Adrenal gland (tissue), 12 donors: ENCODE data around the gene PSMA7. TPM values are rescaled to one million over a fixed set of nuclear protein-coding genes. Genes with fewer than 3 reads are reported as not detected.
A peak's percentile ranks its signal among the peaks of the same experiment; 100 is the strongest.

ENCODE experiments used
- DNase-seq, 7 donors: peaks; one replicate each; pipeline ENCODE4 v3.0.0-alpha.2; 2019 to 2020
- H3K27ac ChIP-seq, 5 donors: fragments of 200-600 bp; sonication (generic) in 4 of 5; 1 replicate in 3 of 5; 2 replicates in 2 of 5; pipeline versions ENCODE4 v1.5.1 to v1.8.0; 2016 to 2020; ENCODE audit warnings: mild to moderate bottlenecking in 1 of 5
- H3K27me3 ChIP-seq: fragments of 200-600 bp; 2 replicates; pipeline ENCODE4 v1.8.0; 2021
- H3K36me3 ChIP-seq, 2 donors: fragments of 200-600 bp; replicated peaks in 1 of 2; 1 replicate in 1 of 2; 2 replicates in 1 of 2; pipeline versions ENCODE4 v1.5.1 to v1.8.0; 2018 to 2022
- H3K4me1 ChIP-seq, 2 donors: fragments of 200-600 bp; replicated peaks in 1 of 2; 1 replicate in 1 of 2; 2 replicates in 1 of 2; pipeline versions ENCODE4 v1.5.1 to v1.8.0; 2018 to 2021
- H3K4me3 ChIP-seq, 4 donors: fragments of 200-600 bp; sonication (generic) in 3 of 4; one replicate each; pipeline ENCODE4 v1.5.1; 2016 to 2018
- H3K9me3 ChIP-seq, 3 donors: fragments of 200-600 bp; sonication (generic) in 1 of 3; replicated peaks in 1 of 3; 1 replicate in 2 of 3; 2 replicates in 1 of 3; pipeline versions ENCODE4 v1.5.1 to v1.8.0; 2016 to 2021
- CTCF ChIP-seq, 6 experiments: fragments of 450-650 bp in 4 of 6; fragments of 200-600 bp in 2 of 6; sonication (generic) in 1 of 6; IDR thresholded peaks; 1 replicate in 5 of 6; 2 replicates in 1 of 6; pipeline versions ENCODE4 v1.5.1 to v1.8.0; 2016 to 2021; ENCODE audit warnings: antibody characterized with exemption in 6 of 6, mild to moderate bottlenecking in 2 of 6, moderate library complexity in 1 of 6
- POLR2A ChIP-seq, 2 donors: fragments of 450-650 bp; IDR thresholded peaks; one replicate each; pipeline ENCODE4 v1.6.1; 2017; ENCODE audit warnings: antibody characterized with exemption in 2 of 2, mild to moderate bottlenecking in 2 of 2, moderate library complexity in 1 of 2
- WGBS, 4 donors: extraction: QIAGEN DNeasy Blood & Tissue Kit in 2 of 4; methylation state at CpG; one replicate each; pipeline versions ENCODE4 v1.1.5 to v1.1.7; 2013 to 2017; 5-methylcytosine and 5-hydroxymethylcytosine counted together
- intact Hi-C, 2 donors: fragments of 100-400 bp; cut with DNase I; formaldehyde crosslinking; loops; one replicate each; pipeline versions ENCODE4 v1.14.1 to v1.15.0; 2022 to 2023
- polyA plus RNA-seq, 3 donors: library from polyadenylated mRNA; stranded (reverse); fragments of 200-250 nt in 2 of 3; fragments of 350-450 nt in 1 of 3; fragmentation: Illumina TruSeq in 1 of 3; extraction: RNeasy Lipid Tissue Mini Kit (QIAGEN cat#74804) in 1 of 3; gene quantifications; one replicate each; pipeline ENCODE4 v1.2.3, GENCODE V29; 2013 to 2014
- total RNA-seq, 9 donors: library from RNA; depleted of rRNA in 4 of 9; stranded (reverse); fragments of >200 nt in 4 of 9; fragments of 120-200 nt in 1 of 9; fragmentation: NEBNext Ultra II Directional in 1 of 9; extraction: Animal tissue kit (Norgen Biotek cat#: 25700) in 1 of 9; gene quantifications; one replicate each; pipeline versions ENCODE4 v1.1.0 to v1.2.4, GENCODE V29; 2013 to 2023
- donor health status: healthy with polysubstance abuse.
- donor health status: Bipolar disorder and iron deficiency.
- donor health status: DM: yes; HTN: yes; CAD: no.
- donor health status: DM: no; HTN: no; CAD: no.
- donor health status: DM: no; HTN: no; CAD: no.
- donor health status: DM: yes; HTN: yes; CAD: no.

PSMA7 gene
- total and polyA plus RNA-seq, 12 donors: 175 to 518 (median 277) TPM

GRCh38 chr20:62133864-62134263 lies 9.3 kb downstream of the PSMA7 start:
- no peak for TF ChIP-seq POLR2A (IDR thresholded peaks at IDR 0.05)
- TF ChIP-seq CTCF (IDR thresholded peaks at IDR 0.05): no peak
- DNase-seq: no peak
- no peaks in the 10 kb centered on the region for H3K9me3 ChIP-seq
- H3K36me3 ChIP-seq: peaks cover 0 to 90% of the 10 kb centered on the region in 2 donors
- H3K27me3 ChIP-seq: no peaks in the 10 kb centered on the region
- 87 to 90% (median 89%) methylated on average over 7 to 12 of the region's 12 CpGs for WGBS, 4 donors
- H3K4me3 ChIP-seq: no peak overlapping the region
- intact Hi-C loops: loop anchor here in 1 of 2 donors (5.0 kb wide), 1 partner anchor 67 kb away; the partner anchor contains the start of gene TAF4
- peaks cover 14 to 39% of the 10 kb centered on the region in 2 donors for H3K4me1 ChIP-seq
- H3K27ac ChIP-seq: peak overlapping the region in 3 of 5 donors; percentile 66 to 69 (median 66)

GRCh38 chr20:62133051-62133845 lies 9.9 kb downstream of the PSMA7 start:
- peak in 4 of 7 donors; percentile 39 to 56 (median 46) for DNase-seq
- intact Hi-C loops: loop anchor here in 1 of 2 donors (5.0 kb wide), 1 partner anchor 66 kb away; the partner anchor contains the start of gene TAF4

GRCh38 chr20:62132421-62132820 lies 10.8 kb downstream of the PSMA7 start:
- DNase-seq: no peak
- intact Hi-C loops: loop anchor here in 1 of 2 donors (5.0 kb wide), 1 partner anchor 65 kb away; the partner anchor contains the start of gene TAF4
- H3K27me3 ChIP-seq: no peaks in the 10 kb centered on the region
- 77 to 93% (median 87%) methylated on average over 7 of the region's 7 CpGs for WGBS, 4 donors
- H3K4me3 ChIP-seq: no peak overlapping the region
- peak overlapping the region in 2 of 5 donors; percentile 66 to 69 for H3K27ac ChIP-seq
- H3K36me3 ChIP-seq: peaks cover 0 to 90% of the 10 kb centered on the region in 2 donors
- H3K9me3 ChIP-seq: no peaks in the 10 kb centered on the region
- no peak for TF ChIP-seq CTCF (IDR thresholded peaks at IDR 0.05)
- TF ChIP-seq POLR2A (IDR thresholded peaks at IDR 0.05): no peak
- peaks cover 14 to 39% of the 10 kb centered on the region in 2 donors for H3K4me1 ChIP-seq

More at GRCh38 chr20:62133051-62133845, 9.9 kb downstream of the PSMA7 start:
- H3K36me3 ChIP-seq: peaks cover 0 to 90% of the 10 kb centered on the region in 2 donors
- H3K9me3 ChIP-seq: no peaks in the 10 kb centered on the region
- H3K4me1 ChIP-seq: peaks cover 14 to 39% of the 10 kb centered on the region in 2 donors
- 66 to 71% (median 67%) methylated on average over 25 to 29 of the region's 29 CpGs for WGBS, 4 donors
- peak overlapping the region in 3 of 5 donors; percentile 66 to 69 (median 66) for H3K27ac ChIP-seq
- no peaks in the 10 kb centered on the region for H3K27me3 ChIP-seq
- TF ChIP-seq POLR2A (IDR thresholded peaks at IDR 0.05): no peak
- no peak for TF ChIP-seq CTCF (IDR thresholded peaks at IDR 0.05)
- H3K4me3 ChIP-seq: no peak overlapping the region

- Histone ChIP-seq H3K27ac (peak overlapping the region in 2 of 5 donors; percentile 38 to 69), H3K4me1 (peaks cover 14 to 39% of the 10 kb centered on the region in 2 donors), H3K4me3 (no peak overlapping the region), H3K9me3 (no peaks in the 10 kb centered on the region), H3K36me3 (peaks cover 0 to 91% of the 10 kb centered on the region in 2 donors), H3K27me3 (no peaks in the 10 kb centered on the region)
- intact Hi-C loops: loop anchor here in 1 of 2 donors (5.0 kb wide), 1 partner anchor 64 kb away; the partner anchor contains the start of gene TAF4
- TF ChIP-seq CTCF (IDR thresholded peaks at IDR 0.05): no peak
- TF ChIP-seq POLR2A (IDR thresholded peaks at IDR 0.05): no peak
- 88 to 92% (median 91%) methylated on average over 19 to 25 of the region's 25 CpGs for WGBS, 4 donors
- no peak for DNase-seq
Measured at GRCh38 chr20:62131560-62132320, 11.5 kb downstream of the PSMA7 start.
